Measurements from ENCODE around the gene JARID2. TPM values are rescaled to one million over a fixed set of nuclear protein-coding genes. Genes with fewer than 3 reads are reported as not detected.

Gene JARID2
- total RNA-seq, 1 experiment from 2014 or later = 21.0 TPM

DNA sequence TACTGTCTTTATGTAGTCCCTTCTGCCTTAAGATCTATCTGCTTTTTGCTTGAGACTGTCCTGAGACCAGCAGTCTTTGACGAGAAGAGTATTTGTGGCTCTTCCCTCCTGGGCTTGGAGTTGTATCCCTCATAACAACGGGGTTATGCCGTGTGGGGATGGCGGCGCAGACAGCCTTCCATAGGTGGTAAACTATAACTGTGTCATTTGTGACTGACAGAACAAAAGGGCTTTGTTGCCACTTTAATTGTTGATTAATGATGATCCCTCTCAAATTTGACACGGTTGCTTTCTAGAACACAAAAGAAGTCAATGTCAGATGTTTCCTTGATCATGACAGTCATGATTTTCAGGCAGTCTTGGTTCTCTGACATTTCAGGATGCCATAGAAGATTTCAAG is 196.6 kb downstream of the JARID2 start:
- peaks cover 25% of the 10 kb centered on the region for H3K4me1 Mint-ChIP-seq (ENCODE audit: insufficient read depth, unreplicated experiment)
- intact Hi-C loops (cut with micrococcal nuclease) = loop anchor here (5.0 kb wide), 2 partner anchors 700 to 1170 kb away; no protein-coding TSS in a partner anchor
- BruUV-seq (replicated peaks) = no TSS peak
- H3K27ac Mint-ChIP-seq (ENCODE audit: low read depth, unreplicated experiment) = no peak overlapping the region
- no peaks in the 10 kb centered on the region for H3K9me3 Mint-ChIP-seq (ENCODE audit: unreplicated experiment)
- DNase-seq (ENCODE audit: unreplicated experiment) = no peak
- H3K4me3 Mint-ChIP-seq (ENCODE audit: unreplicated experiment) = no peak overlapping the region
- H3K27me3 Mint-ChIP-seq (ENCODE audit: insufficient read depth, unreplicated experiment) = no peaks in the 10 kb centered on the region
- ChIA-PET CTCF (interaction anchor here (0.6 to 1.4 kb wide), 9 partner anchors 12 to 1230 kb away, joined by 3 to 6 read pairs (median 3); no protein-coding TSS in a partner anchor), POLR2A (interaction anchor here (0.7 to 2.1 kb wide), 4 partner anchors 10 to 195 kb away, joined by 4 to 6 read pairs (median 5); no protein-coding TSS in a partner anchor)
- TF ChIP-seq, protein P1, sequence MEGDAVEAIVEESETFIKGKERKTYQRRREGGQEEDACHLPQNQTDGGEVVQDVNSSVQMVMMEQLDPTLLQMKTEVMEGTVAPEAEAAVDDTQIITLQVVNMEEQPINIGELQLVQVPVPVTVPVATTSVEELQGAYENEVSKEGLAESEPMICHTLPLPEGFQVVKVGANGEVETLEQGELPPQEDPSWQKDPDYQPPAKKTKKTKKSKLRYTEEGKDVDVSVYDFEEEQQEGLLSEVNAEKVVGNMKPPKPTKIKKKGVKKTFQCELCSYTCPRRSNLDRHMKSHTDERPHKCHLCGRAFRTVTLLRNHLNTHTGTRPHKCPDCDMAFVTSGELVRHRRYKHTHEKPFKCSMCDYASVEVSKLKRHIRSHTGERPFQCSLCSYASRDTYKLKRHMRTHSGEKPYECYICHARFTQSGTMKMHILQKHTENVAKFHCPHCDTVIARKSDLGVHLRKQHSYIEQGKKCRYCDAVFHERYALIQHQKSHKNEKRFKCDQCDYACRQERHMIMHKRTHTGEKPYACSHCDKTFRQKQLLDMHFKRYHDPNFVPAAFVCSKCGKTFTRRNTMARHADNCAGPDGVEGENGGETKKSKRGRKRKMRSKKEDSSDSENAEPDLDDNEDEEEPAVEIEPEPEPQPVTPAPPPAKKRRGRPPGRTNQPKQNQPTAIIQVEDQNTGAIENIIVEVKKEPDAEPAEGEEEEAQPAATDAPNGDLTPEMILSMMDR (IDR thresholded peaks at IDR 0.05; ENCODE audit: unreplicated experiment) = no peak
- H3K36me3 Mint-ChIP-seq (ENCODE audit: insufficient read depth, unreplicated experiment) = peaks cover 5% of the 10 kb centered on the region

- ChIA-PET CTCF (interaction anchor here (0.6 to 1.0 kb wide), 13 partner anchors 13 to 1569 kb away, joined by 3 to 6 read pairs (median 3); no protein-coding TSS in a partner anchor), POLR2A (interaction anchor here (0.6 to 2.1 kb wide), 6 partner anchors 11 to 196 kb away, joined by 3 to 6 read pairs (median 4); no protein-coding TSS in a partner anchor)
- H3K27ac Mint-ChIP-seq (ENCODE audit: low read depth, unreplicated experiment) = no peak overlapping the region
- H3K36me3 Mint-ChIP-seq (ENCODE audit: insufficient read depth, unreplicated experiment) = peaks cover 5% of the 10 kb centered on the region
- TF ChIP-seq, protein P1 (IDR thresholded peaks at IDR 0.05; ENCODE audit: unreplicated experiment) = no peak
- peaks cover 30% of the 10 kb centered on the region for H3K4me1 Mint-ChIP-seq (ENCODE audit: insufficient read depth, unreplicated experiment)
- peak; percentile 69 for DNase-seq (ENCODE audit: unreplicated experiment)
- H3K27me3 Mint-ChIP-seq (ENCODE audit: insufficient read depth, unreplicated experiment) = no peaks in the 10 kb centered on the region
- no TSS peak for BruUV-seq (replicated peaks)
- H3K9me3 Mint-ChIP-seq (ENCODE audit: unreplicated experiment) = no peaks in the 10 kb centered on the region
- H3K4me3 Mint-ChIP-seq (ENCODE audit: unreplicated experiment) = no peak overlapping the region
- intact Hi-C loops (cut with micrococcal nuclease) = loop anchor here (5.0 kb wide), 2 partner anchors 701 to 1171 kb away; no protein-coding TSS in a partner anchor
Observed at GRCh38 chr6:15443119-15443830, 197.4 kb downstream of the JARID2 start.

- intact Hi-C loops (cut with micrococcal nuclease) = loop anchor here (5.0 kb wide), 2 partner anchors 702 to 1172 kb away; no protein-coding TSS in a partner anchor
- POLR2A ChIA-PET = interaction anchor here (0.6 to 2.1 kb wide), 6 partner anchors 12 to 195 kb away, joined by 3 to 6 read pairs (median 4); no protein-coding TSS in a partner anchor
- no TSS peak for BruUV-seq (replicated peaks)
Observed at GRCh38 chr6:15444081-15444731, 198.3 kb downstream of the JARID2 start.

More at GRCh38 chr6:15444081-15444731, 198.3 kb downstream of the JARID2 start:
- H3K36me3 Mint-ChIP-seq (ENCODE audit: insufficient read depth, unreplicated experiment) = peaks cover 5% of the 10 kb centered on the region
- no peaks in the 10 kb centered on the region for H3K9me3 Mint-ChIP-seq (ENCODE audit: unreplicated experiment)
- no peak overlapping the region for H3K4me3 Mint-ChIP-seq (ENCODE audit: unreplicated experiment)
- no peak for DNase-seq (ENCODE audit: unreplicated experiment)
- H3K27me3 Mint-ChIP-seq (ENCODE audit: insufficient read depth, unreplicated experiment) = no peaks in the 10 kb centered on the region
- peaks cover 29% of the 10 kb centered on the region for H3K4me1 Mint-ChIP-seq (ENCODE audit: insufficient read depth, unreplicated experiment)
- no peak overlapping the region for H3K27ac Mint-ChIP-seq (ENCODE audit: low read depth, unreplicated experiment)
- CTCF ChIA-PET = interaction anchor here (0.6 to 1.2 kb wide), 6 partner anchors 12 to 1231 kb away, joined by 3 read pairs; no protein-coding TSS in a partner anchor
- TF ChIP-seq, protein P1 (IDR thresholded peaks at IDR 0.05; ENCODE audit: unreplicated experiment) = no peak
